ENCODE measurements around the gene CD2AP. TPM values are rescaled to one million over a fixed set of nuclear protein-coding genes. Genes with fewer than 3 reads are reported as not detected.
"Not testable (repeated sequence)": the region's sequence is repeated elsewhere in the genome, so short reads cannot be mapped to it uniquely, and the experiment has no call there.

CD2AP gene
- total RNA-seq, 8 experiments from 2014 or later, result 6.3 to 49.9 (median 11.2) TPM

GRCh38 chr6:47647626-47648025 lies 170.0 kb downstream of the CD2AP start:
- in situ Hi-C loops (cut with MboI; ENCODE audit: low pct_unique_long_range_greater_than_20kb in 2 of 9, low sequenced_read_pairs in 9 of 9, unreplicated experiment in 9 of 9), result loop anchor here in 1 of 9 experiments (25.0 kb wide), 1 partner anchor 1765 kb away; no protein-coding TSS in a partner anchor
- not testable (repeated sequence) for H3K27ac ChIP-seq; ATAC-seq (replicated peaks in 6 of 8); H3K4me1 ChIP-seq (replicated peaks in 1 of 2); H3K4me3 ChIP-seq
- WGBS, 10 experiments, result 20 to 100% (median 85%) methylated on average over 1 to 4 of the region's 4 CpGs; no CpG with 5 or more reads in 1 of the 10 experiments

DNA sequence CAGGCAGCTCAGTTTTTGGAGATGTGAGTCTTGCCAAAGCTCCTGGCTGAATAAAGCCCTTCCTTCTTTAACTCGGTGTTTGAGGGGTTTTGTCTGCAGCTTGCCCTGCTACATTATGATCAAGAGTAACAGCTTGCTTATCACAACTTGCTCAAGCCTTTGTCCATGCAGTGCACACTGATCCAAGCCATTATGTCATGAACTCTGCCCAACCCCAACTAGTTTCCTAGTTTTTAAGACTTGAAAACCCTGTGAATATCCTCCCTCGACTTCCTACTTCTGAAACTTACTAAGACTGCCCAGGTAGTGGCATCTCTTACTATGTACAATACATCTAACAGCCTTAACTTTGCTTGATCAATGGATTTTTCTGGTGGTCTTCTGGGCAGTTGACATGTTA lies 170.4 kb downstream of the CD2AP start:
- in situ Hi-C loops (cut with MboI; ENCODE audit: low pct_unique_long_range_greater_than_20kb in 2 of 9, low sequenced_read_pairs in 9 of 9, unreplicated experiment in 9 of 9), result loop anchor here in 1 of 9 experiments (25.0 kb wide), 1 partner anchor 1764 kb away; no protein-coding TSS in a partner anchor
- ATAC-seq (replicated peaks in 6 of 8), result no peak
- H3K4me3 ChIP-seq, result no peak overlapping the region
- 13 to 100% (median 88%) methylated on average over 1 to 2 of the region's 2 CpGs; no CpG with 5 or more reads in 2 of the 10 experiments for WGBS, 10 experiments
- no peak overlapping the region for H3K27ac ChIP-seq
- H3K4me1 ChIP-seq (replicated peaks in 1 of 2), result no peaks in the 10 kb centered on the region

DNA sequence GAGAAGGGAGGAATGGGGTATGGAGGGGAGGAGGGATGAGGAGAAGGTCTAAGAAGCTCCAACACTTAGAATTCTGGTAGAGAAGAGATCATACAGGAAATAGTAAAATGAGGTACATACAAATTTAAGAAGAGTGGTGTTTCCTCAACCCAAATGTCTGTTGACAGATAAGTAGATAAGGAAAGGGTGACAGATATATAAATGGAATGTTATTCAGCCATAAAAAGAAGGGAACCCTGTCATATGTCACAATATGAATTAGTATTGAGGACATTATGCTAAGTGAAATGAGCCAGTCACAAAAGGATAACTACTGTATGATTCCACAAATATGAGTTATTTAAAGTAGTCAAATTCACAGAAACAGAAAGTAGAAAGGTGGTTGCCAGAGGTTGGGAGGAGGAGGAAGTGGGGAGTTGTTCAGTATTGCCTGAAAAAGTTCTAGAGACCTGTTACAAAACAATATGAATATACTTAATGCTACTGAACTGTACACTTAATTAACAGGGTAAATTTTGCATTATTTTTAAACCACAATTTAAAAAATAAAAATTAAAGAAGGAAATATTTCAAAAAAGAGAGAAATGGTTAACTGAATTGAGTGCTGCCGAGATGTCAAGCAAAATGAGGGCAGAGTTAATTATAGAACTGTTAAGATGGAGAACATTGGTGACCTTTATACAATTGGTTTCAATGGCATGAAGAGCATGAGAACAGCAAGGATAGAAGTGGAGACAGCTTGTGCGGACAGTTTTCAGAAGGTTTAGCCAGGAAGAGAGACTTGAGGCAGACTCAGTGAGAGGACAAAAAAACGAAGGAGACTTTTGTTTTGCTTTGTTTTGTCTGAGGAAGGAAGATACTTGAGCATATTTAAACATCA lies 173.2 kb downstream of the CD2AP start:
- Histone ChIP-seq H3K4me1 (replicated peaks in 1 of 2) (no peaks in the 10 kb centered on the region), H3K4me3 (no peak overlapping the region), H3K27ac (no peak overlapping the region)
- peak in 1 of 8 experiments; percentile 15 for ATAC-seq (replicated peaks in 6 of 8)
- 33 to 100% (median 67%) methylated on average over 1 to 3 of the region's 3 CpGs; no CpG with 5 or more reads in 1 of the 10 experiments for WGBS, 10 experiments
- in situ Hi-C loops (cut with MboI; ENCODE audit: low pct_unique_long_range_greater_than_20kb in 2 of 9, low sequenced_read_pairs in 9 of 9, unreplicated experiment in 9 of 9), result loop anchor here in 1 of 9 experiments (25.0 kb wide), 1 partner anchor 112 kb away; no protein-coding TSS in a partner anchor

DNA sequence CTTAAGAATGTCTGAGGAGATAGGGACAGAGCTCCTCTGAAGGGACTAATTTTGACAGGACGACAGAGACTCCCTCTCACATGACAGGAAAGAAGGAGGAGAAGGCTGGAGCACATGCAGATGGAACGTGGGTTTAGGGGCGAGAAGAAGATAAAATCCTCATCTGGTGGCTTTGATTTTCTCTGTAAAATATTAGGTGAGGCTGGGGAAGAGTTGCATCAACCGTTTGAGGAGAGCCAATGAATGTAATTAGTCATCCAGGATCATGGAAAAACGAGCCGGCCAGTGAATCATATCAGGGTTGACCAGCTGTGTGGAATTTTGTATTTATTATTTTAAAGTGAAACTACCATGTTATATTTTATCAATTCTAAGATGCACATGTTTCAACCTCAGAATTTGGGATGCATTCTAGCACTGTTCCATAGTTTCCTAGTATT lies 173.9 kb downstream of the CD2AP start:
- H3K4me1 ChIP-seq (replicated peaks in 1 of 2), result no peaks in the 10 kb centered on the region
- no peak overlapping the region for H3K4me3 ChIP-seq
- in situ Hi-C loops (cut with MboI; ENCODE audit: low pct_unique_long_range_greater_than_20kb in 2 of 9, low sequenced_read_pairs in 9 of 9, unreplicated experiment in 9 of 9), result loop anchor here in 1 of 9 experiments (25.0 kb wide), 1 partner anchor 111 kb away; no protein-coding TSS in a partner anchor
- ATAC-seq (replicated peaks in 6 of 8), result peak in 2 of 8 experiments; percentile 72 to 79
- H3K27ac ChIP-seq, result no peak overlapping the region
- 0 to 77% (median 37%) methylated on average over 3 to 6 of the region's 6 CpGs; no CpG with 5 or more reads in 2 of the 10 experiments for WGBS, 10 experiments

GRCh38 chr6:47653706-47654105 lies 176.1 kb downstream of the CD2AP start:
- H3K4me1 ChIP-seq (replicated peaks in 1 of 2), result no peaks in the 10 kb centered on the region
- no peak for ATAC-seq (replicated peaks in 6 of 8)
- 20 to 95% (median 56%) methylated on average over 1 to 5 of the region's 5 CpGs; no CpG with 5 or more reads in 1 of the 10 experiments for WGBS, 10 experiments
- in situ Hi-C loops (cut with MboI; ENCODE audit: low pct_unique_long_range_greater_than_20kb in 2 of 9, low sequenced_read_pairs in 9 of 9, unreplicated experiment in 9 of 9), result loop anchor here in 1 of 9 experiments (25.0 kb wide), 1 partner anchor 109 kb away; no protein-coding TSS in a partner anchor
- H3K27ac ChIP-seq, result no peak overlapping the region
- H3K4me3 ChIP-seq, result no peak overlapping the region

DNA sequence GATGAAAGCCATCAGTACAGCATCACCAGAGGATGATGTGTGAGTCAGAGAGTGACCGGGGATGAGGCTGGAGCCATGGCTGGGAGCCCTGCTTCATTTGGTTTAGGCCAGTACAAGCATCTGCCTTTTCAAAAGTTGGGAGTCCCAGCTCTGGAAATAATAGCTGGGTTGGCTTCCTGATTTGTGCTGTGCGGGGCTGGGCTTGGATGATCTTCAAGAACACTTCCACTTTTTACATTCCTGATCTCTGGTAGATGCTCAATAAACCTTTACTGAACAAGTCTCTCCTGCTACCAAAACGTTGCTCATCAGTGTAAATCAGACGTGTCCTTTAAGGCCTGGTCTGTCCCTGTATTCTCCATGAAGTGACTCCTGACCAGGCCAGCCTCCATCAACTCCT lies 176.7 kb downstream of the CD2AP start:
- no peak overlapping the region for H3K27ac ChIP-seq
- no peaks in the 10 kb centered on the region for H3K4me1 ChIP-seq (replicated peaks in 1 of 2)
- in situ Hi-C loops (cut with MboI; ENCODE audit: low pct_unique_long_range_greater_than_20kb in 2 of 9, low sequenced_read_pairs in 9 of 9, unreplicated experiment in 9 of 9), result loop anchor here in 1 of 9 experiments (25.0 kb wide), 1 partner anchor 108 kb away; no protein-coding TSS in a partner anchor
- 25 to 100% (median 81%) methylated on average over 1 to 3 of the region's 4 CpGs; no CpG with 5 or more reads in 4 of the 10 experiments for WGBS, 10 experiments
- no peak for ATAC-seq (replicated peaks in 6 of 8)
- H3K4me3 ChIP-seq, result no peak overlapping the region

DNA sequence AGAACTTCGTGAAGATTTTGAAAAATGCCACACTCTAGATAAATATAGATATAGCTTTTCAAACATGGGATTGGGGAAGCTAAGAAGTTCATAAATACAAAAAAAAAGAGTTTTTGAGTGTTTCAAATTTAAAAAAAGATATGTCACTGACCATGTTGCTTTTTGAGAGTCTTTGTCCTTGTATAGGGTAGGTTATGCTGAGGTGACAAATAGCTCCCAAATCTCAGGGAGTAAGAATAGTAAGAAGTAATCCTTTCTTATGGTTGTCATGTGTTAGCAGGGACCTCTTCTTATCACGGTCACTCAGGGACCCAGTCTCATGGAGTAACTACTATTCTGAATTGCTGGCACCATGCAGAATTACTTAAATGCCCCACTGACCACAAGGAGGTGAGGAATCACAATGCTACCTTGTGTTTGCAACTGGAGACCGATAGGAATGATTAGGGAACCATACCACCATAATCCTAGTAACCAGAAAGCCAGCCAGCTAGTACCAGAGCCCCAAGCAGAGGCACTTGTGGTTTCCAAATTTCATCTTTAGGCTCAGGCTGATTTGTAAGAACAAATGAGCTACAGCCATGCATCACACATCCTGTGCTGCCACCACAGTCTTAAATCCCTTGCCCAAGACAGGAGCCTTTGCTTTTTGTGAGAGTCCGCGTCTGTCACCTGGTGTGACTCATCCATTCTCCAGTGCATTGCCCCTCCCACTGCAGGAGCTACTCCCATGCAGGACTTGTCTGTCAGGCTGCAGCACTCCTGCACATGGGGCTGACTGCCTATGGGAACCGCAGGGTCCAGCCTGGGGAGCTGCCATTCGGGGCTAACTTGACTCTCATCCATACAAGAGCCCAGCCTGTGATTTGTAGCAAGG lies 178.4 kb downstream of the CD2AP start:
- Histone ChIP-seq H3K4me1 (replicated peaks in 1 of 2) (no peaks in the 10 kb centered on the region), H3K4me3 (no peak overlapping the region), H3K27ac (no peak overlapping the region)
- ATAC-seq (replicated peaks in 6 of 8), result peak; percentile 79 to 100 (median 95)
- 9 to 94% (median 59%) methylated on average over 1 to 7 of the region's 7 CpGs; no CpG with 5 or more reads in 1 of the 10 experiments for WGBS, 10 experiments
- in situ Hi-C loops (cut with MboI; ENCODE audit: low pct_unique_long_range_greater_than_20kb in 2 of 9, low sequenced_read_pairs in 9 of 9, unreplicated experiment in 9 of 9), result loop anchor here in 1 of 9 experiments (25.0 kb wide), 1 partner anchor 106 kb away; no protein-coding TSS in a partner anchor

GRCh38 chr6:47661960-47662359 lies 184.4 kb downstream of the CD2AP start:
- WGBS, 10 experiments, result 38 to 80% (median 68%) methylated on average over 2 to 5 of the region's 5 CpGs; no CpG with 5 or more reads in 2 of the 10 experiments
- Histone ChIP-seq H3K27ac (no peak overlapping the region), H3K4me3 (no peak overlapping the region), H3K4me1 (replicated peaks in 1 of 2) (no peaks in the 10 kb centered on the region)
- ATAC-seq (replicated peaks in 6 of 8), result no peak
- in situ Hi-C loops (cut with MboI; ENCODE audit: low pct_unique_long_range_greater_than_20kb in 2 of 9, low sequenced_read_pairs in 9 of 9, unreplicated experiment in 9 of 9), result loop anchor here in 1 of 9 experiments (25.0 kb wide), 1 partner anchor 100 kb away; no protein-coding TSS in a partner anchor

DNA sequence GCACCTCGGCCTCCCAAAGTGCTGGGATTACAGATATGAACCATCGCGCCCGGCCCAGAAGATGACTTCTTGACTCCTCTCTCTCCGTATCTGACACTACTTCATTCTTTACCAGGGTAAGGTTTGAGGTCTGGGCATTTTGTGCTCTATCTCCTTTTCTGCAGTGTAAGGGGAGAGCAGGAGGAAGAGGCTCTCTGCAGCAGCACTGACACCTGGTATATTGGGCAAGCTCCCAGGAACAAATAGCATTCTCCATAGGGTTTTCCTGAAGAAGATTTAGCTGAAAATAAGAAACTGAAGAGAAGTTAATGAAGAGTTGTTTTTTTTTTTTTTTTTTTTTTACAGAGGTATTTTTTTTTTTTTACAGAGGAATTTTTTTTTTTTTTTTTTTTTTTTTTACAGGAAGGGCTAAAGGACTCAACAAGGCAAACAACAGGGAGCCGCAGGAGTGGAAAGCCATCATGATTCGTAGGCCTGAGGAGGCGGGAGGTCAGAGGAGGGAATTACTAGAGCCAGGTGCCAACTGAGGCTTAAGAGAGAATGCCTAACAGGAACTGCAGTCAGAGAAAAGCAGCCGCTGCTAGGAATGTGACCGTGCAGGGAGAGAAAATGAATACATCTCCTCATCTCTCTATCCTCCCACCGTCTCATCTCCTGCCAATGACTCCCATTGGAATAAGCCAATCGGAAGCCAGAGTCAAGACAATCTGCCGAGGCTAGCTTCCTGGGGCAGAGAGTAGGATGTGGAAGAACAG lies 186.1 kb downstream of the CD2AP start:
- Histone ChIP-seq H3K4me3 (no peak overlapping the region), H3K27ac (no peak overlapping the region), H3K4me1 (replicated peaks in 1 of 2) (no peaks in the 10 kb centered on the region)
- WGBS, 10 experiments, result 51 to 100% (median 71%) methylated on average over 1 to 9 of the region's 13 CpGs; no CpG with 5 or more reads in 1 of the 10 experiments
- in situ Hi-C loops (cut with MboI; ENCODE audit: low pct_unique_long_range_greater_than_20kb in 2 of 9, low sequenced_read_pairs in 9 of 9, unreplicated experiment in 9 of 9), result loop anchor here in 1 of 9 experiments (25.0 kb wide), 1 partner anchor 99 kb away; no protein-coding TSS in a partner anchor
- no peak for ATAC-seq (replicated peaks in 6 of 8)

GRCh38 chr6:47665112-47665511 lies 187.5 kb downstream of the CD2AP start:
- 33 to 100% (median 82%) methylated on average over 1 to 3 of the region's 3 CpGs for WGBS, 10 experiments
- Histone ChIP-seq H3K27ac (no peak overlapping the region), H3K4me1 (replicated peaks in 1 of 2) (peaks cover 2 to 3% of the 10 kb centered on the region in 2 donors), H3K4me3 (no peak overlapping the region)
- in situ Hi-C loops (cut with MboI; ENCODE audit: low pct_unique_long_range_greater_than_20kb in 2 of 9, low sequenced_read_pairs in 9 of 9, unreplicated experiment in 9 of 9), result loop anchor here in 1 of 9 experiments (25.0 kb wide), 1 partner anchor 97 kb away; no protein-coding TSS in a partner anchor
- ATAC-seq (replicated peaks in 6 of 8), result no peak

DNA sequence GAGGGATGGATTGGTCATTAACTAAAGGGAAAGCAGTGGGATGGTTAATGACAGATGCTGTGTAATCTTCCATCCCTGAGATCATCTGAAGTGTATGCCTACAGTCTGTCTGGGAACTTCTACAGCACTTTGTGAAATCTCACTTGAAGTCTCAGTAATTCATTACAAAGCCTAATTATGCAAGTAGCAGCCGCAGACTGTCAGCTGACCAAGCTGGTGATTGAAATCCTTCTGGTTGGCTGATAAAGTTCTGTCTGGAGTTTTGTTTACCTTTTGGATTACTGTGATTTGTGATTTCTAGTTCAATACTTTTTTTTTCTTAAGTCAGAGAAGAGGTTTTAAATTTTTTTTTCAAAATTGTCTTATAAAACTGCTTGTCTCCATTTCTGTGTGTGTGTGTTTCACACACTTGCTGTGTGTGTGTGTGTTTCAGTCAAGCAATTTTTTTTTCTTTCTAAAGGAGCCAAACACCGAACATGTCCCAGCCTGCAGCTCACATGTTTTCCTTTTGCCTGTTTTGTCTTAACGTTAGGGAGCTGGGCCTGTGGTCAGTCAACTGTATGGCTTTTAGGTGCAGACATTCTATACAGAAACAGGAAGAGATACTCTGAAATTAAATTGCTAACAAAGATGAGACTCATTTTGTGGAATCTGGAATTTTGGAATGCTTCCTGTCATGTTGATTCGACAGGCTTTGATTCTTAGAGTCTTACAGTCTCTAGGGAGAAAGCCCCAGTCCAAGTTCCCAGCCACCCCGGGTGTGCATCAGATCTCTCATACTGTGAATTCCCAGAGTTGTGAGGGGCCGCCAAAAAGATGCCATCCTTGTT lies 192.3 kb downstream of the CD2AP start:
- Histone ChIP-seq H3K4me3 (no peak overlapping the region), H3K27ac (peak overlapping the region in 1 of 2 donors; percentile 20), H3K4me1 (replicated peaks in 1 of 2) (peaks cover 2 to 8% of the 10 kb centered on the region in 2 donors)
- ATAC-seq (replicated peaks in 6 of 8), result peak; percentile 28 to 92 (median 78)
- in situ Hi-C loops (cut with MboI; ENCODE audit: low pct_unique_long_range_greater_than_20kb in 2 of 9, low sequenced_read_pairs in 9 of 9, unreplicated experiment in 9 of 9), result loop anchor here in 1 of 9 experiments (25.0 kb wide), 1 partner anchor 92 kb away; no protein-coding TSS in a partner anchor
- 0 to 29% (median 17%) methylated on average over 2 to 6 of the region's 6 CpGs; no CpG with 5 or more reads in 1 of the 10 experiments for WGBS, 10 experiments

Data from motor neuron (in vitro differentiated cells).